Astrocyte of the spinal cord (primary cell): ENCODE results near the gene NRXN3.
A peak's percentile ranks its signal among the peaks of the same experiment; 100 is the strongest.

ENCODE experiments used
- DNase-seq: peaks from one replicate; pipeline ENCODE4 v3.0.0; 2011; ENCODE audit warnings: low read depth, low spot score
- H3K4me3 ChIP-seq: 2 replicates; pipeline ENCODE4 v1.5.1; 2011; ENCODE audit warnings: low read depth, mild to moderate bottlenecking, low read length, moderate library complexity
- in situ Hi-C: cut with HindIII; loops from 2 replicates; pipeline ENCODE4 v1.10.0; 2017; ENCODE audit warnings: low sequenced_read_pairs
- TF ChIP-seq, protein P1 (sequence below): IDR thresholded peaks from 2 replicates; pipeline ENCODE4 v1.5.1; 2012; ENCODE audit warnings: low read depth, mild to moderate bottlenecking, low read length, inconsistent platforms

The NRXN3 gene

DNA sequence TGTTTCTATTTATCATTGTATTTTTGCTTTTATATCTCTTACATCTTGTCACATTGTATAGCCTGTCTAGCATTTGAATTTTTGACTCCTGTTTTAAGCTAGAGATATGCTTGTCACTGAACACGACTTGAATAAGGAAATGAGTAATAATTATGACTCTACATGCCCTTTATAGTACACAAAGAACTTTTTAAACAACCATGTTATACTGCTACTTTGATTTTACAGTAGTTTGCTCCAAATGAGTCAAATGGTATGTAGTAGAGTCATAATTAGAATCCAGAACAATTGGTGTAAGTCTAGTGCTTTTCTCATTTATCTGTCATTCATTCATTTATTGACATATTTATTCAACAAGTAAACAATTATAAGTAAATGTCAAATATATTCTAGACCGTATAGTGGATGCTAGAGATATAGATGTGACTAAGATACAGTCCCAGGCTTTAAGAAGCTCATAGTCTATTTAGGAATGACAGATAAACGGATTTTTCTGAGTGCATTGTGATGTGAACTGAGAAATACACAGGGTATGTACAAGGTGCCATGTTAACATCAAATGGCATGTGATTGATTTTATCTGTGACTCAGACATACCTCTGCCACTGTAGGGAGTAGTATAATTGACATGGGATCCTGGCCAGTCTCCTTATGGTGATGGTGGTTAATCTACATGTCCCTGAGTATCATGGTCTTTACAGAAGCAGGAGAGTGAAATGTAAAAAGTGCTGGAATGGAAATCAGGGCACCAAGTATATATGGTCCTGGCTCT is 1241.4 kb downstream of the NRXN3 start:
- TF ChIP-seq, protein P1, sequence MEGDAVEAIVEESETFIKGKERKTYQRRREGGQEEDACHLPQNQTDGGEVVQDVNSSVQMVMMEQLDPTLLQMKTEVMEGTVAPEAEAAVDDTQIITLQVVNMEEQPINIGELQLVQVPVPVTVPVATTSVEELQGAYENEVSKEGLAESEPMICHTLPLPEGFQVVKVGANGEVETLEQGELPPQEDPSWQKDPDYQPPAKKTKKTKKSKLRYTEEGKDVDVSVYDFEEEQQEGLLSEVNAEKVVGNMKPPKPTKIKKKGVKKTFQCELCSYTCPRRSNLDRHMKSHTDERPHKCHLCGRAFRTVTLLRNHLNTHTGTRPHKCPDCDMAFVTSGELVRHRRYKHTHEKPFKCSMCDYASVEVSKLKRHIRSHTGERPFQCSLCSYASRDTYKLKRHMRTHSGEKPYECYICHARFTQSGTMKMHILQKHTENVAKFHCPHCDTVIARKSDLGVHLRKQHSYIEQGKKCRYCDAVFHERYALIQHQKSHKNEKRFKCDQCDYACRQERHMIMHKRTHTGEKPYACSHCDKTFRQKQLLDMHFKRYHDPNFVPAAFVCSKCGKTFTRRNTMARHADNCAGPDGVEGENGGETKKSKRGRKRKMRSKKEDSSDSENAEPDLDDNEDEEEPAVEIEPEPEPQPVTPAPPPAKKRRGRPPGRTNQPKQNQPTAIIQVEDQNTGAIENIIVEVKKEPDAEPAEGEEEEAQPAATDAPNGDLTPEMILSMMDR = no peak
- no peak overlapping the region for H3K4me3 ChIP-seq
- in situ Hi-C loops = no loop called here
- DNase-seq = peak; percentile 13

GRCh38 chr14:79412822-79413221 is 1242.6 kb downstream of the NRXN3 start:
- in situ Hi-C loops = no loop called here
- TF ChIP-seq, protein P1 = no peak

GRCh38 chr14:79413734-79414428 is 1243.7 kb downstream of the NRXN3 start:
- DNase-seq = no peak
- TF ChIP-seq, protein P1 = no peak
- in situ Hi-C loops = no loop called here
- H3K4me3 ChIP-seq = no peak overlapping the region

More at GRCh38 chr14:79412822-79413221, 1242.6 kb downstream of the NRXN3 start:
- DNase-seq = no peak
- no peak overlapping the region for H3K4me3 ChIP-seq

DNA sequence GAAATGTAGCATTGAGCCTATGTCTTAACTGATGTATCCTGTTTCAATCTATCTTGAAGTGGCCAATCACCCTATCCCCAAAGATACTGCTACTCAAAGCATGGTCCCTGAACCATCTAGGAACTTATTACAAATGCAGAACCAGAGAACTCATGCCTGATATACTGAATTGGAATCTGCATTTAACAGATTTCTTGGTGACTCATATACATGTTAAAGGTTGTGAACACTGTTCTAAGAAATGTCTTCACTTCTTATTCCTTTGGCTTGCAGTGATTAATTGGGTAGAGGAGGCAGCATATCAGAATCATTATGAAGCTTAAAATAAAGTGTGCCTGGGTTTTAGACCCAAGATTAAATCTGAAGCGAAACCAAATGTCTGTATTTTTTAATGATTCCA is 1245.6 kb downstream of the NRXN3 start:
- in situ Hi-C loops = no loop called here
- no peak overlapping the region for H3K4me3 ChIP-seq
- DNase-seq = peak; percentile 23
- TF ChIP-seq, protein P1 = no peak

GRCh38 chr14:79417961-79418360 is 1247.8 kb downstream of the NRXN3 start:
- TF ChIP-seq, protein P1 = no peak
- H3K4me3 ChIP-seq = no peak overlapping the region
- DNase-seq = no peak
- in situ Hi-C loops = no loop called here

- no peak overlapping the region for H3K4me3 ChIP-seq
- in situ Hi-C loops = no loop called here
- TF ChIP-seq, protein P1 = no peak
- no peak for DNase-seq
Observed at GRCh38 chr14:79418649-79419415, 1248.7 kb downstream of the NRXN3 start.
